Measurements from ENCODE around the gene THY1. TPM values are rescaled to one million over a fixed set of nuclear protein-coding genes. Genes with fewer than 3 reads are reported as not detected.

Gene THY1
- polyA plus RNA-seq, 1 experiment, result 1,905 TPM

DNA sequence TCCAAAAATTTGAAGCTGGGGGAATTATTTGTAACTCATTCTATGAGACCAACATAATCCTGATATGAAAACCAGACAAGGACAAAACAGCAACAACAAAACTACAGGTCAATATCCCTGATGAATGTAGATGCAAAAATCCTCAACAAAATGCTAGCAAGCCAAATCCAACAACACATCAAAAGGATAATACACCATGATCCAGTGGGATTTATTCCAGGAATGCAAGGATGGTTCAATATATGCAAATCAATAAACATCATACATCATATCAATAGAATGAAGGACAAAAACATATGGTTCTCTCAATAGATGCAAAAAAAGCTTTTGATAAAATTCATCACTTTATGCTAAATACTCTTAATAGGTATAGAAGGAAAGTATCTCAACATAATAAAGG, 22.1 kb downstream of the THY1 start:
- TF ChIP-seq, protein P1, sequence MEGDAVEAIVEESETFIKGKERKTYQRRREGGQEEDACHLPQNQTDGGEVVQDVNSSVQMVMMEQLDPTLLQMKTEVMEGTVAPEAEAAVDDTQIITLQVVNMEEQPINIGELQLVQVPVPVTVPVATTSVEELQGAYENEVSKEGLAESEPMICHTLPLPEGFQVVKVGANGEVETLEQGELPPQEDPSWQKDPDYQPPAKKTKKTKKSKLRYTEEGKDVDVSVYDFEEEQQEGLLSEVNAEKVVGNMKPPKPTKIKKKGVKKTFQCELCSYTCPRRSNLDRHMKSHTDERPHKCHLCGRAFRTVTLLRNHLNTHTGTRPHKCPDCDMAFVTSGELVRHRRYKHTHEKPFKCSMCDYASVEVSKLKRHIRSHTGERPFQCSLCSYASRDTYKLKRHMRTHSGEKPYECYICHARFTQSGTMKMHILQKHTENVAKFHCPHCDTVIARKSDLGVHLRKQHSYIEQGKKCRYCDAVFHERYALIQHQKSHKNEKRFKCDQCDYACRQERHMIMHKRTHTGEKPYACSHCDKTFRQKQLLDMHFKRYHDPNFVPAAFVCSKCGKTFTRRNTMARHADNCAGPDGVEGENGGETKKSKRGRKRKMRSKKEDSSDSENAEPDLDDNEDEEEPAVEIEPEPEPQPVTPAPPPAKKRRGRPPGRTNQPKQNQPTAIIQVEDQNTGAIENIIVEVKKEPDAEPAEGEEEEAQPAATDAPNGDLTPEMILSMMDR (IDR thresholded peaks at IDR 0.05; ENCODE audit: insufficient read depth, low read depth, low read length), result no peak
- H3K36me3 ChIP-seq (ENCODE audit: control insufficient read depth, insufficient read depth, low read length), result no peaks in the 10 kb centered on the region
- DNase-seq (ENCODE audit: low read depth), result no peak
- POLR2A ChIA-PET, result no interaction called here
- no peaks in the 10 kb centered on the region for H3K27me3 ChIP-seq (ENCODE audit: control insufficient read depth, insufficient read depth, low read length)
- CTCF ChIA-PET, result interaction anchor here (1.0 to 1.7 kb wide), 4 partner anchors 11 to 74 kb away, joined by 3 to 4 read pairs (median 3); no protein-coding TSS in a partner anchor
- no peak overlapping the region for H3K4me3 ChIP-seq (ENCODE audit: low read depth, low read length)

DNA sequence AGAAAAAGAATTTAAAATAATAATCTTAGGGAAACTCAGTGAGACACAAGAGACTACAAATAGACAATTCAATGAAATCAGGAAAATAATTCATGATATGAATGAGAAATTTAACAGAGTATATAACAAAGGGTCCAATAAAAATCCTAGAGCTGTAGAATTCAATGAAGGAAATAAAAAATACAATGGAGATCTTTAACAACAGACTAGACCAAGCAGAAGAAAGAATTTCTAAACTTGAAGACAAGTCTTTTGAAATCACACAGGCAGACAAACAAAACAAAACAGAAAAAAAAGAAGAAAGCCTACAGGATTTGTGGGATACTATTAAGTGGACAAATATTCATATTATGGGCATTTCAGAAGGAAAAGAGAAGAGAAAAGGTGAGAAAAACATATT, 25.2 kb downstream of the THY1 start:
- H3K36me3 ChIP-seq (ENCODE audit: control insufficient read depth, insufficient read depth, low read length), result no peaks in the 10 kb centered on the region
- peaks cover 2% of the 10 kb centered on the region; the same call in 1 of the 2 replicates for H3K27me3 ChIP-seq (ENCODE audit: control insufficient read depth, insufficient read depth, low read length)
- no peak overlapping the region for H3K4me3 ChIP-seq (ENCODE audit: low read depth, low read length)
- TF ChIP-seq, protein P1 (IDR thresholded peaks at IDR 0.05; ENCODE audit: insufficient read depth, low read depth, low read length), result no peak
- CTCF ChIA-PET, result interaction anchor here (0.8 to 2.8 kb wide), 4 partner anchors 17 to 77 kb away, joined by 3 to 9 read pairs (median 4); no protein-coding TSS in a partner anchor
- no peak for DNase-seq (ENCODE audit: low read depth)
- POLR2A ChIA-PET, result no interaction called here

DNA sequence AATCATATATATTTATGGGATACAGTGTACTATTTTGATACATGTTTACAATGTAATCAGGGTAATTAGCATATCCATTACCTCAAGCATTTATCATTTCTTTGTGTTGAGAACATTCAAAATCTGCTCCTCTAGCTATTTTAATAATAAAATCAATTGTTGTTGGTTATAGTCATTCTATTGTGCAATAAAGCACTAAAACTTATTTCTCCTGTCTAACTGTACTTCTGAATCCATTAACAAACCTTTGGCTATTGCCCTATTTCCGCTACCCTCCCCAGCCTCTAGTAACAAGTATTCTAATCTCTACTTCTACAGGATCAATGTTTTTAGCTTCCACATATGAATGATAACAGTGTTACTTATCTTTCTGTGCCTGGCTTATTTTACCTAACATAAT, 26.1 kb downstream of the THY1 start:
- Histone ChIP-seq H3K4me3 (ENCODE audit: low read depth, low read length) (no peak overlapping the region), H3K27me3 (ENCODE audit: control insufficient read depth, insufficient read depth, low read length) (peaks cover 2% of the 10 kb centered on the region; the same call in 1 of the 2 replicates), H3K36me3 (ENCODE audit: control insufficient read depth, insufficient read depth, low read length) (no peaks in the 10 kb centered on the region)
- CTCF ChIA-PET, result interaction anchor here (0.8 to 2.8 kb wide), 2 partner anchors 26 to 78 kb away, joined by 3 to 9 read pairs; no protein-coding TSS in a partner anchor
- TF ChIP-seq, protein P1 (IDR thresholded peaks at IDR 0.05; ENCODE audit: insufficient read depth, low read depth, low read length), result no peak
- POLR2A ChIA-PET, result no interaction called here
- DNase-seq (ENCODE audit: low read depth), result no peak

DNA sequence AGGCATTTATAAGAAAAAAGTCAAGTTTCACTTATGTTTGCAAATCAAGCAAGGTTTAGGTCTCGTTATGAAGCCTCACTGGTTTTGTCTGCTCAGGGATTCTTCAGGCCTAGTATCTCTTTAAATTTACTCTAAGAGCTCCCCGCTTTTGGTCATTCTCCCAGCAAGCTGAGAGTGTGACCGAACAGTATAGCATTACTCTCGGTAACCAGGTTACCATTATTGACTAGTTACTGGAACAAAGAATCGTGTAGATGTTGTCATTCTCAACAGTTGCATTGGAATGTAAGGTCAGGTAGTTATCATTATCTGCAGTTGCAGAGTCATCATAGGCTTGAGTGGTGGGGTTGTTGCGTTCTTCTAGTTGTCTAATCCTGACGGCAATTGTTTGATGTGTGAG, 31.7 kb downstream of the THY1 start:
- no peak for DNase-seq (ENCODE audit: low read depth)
- Histone ChIP-seq H3K27me3 (ENCODE audit: control insufficient read depth, insufficient read depth, low read length) (peaks cover 5% of the 10 kb centered on the region; the same call in 1 of the 2 replicates), H3K36me3 (ENCODE audit: control insufficient read depth, insufficient read depth, low read length) (no peaks in the 10 kb centered on the region), H3K4me3 (ENCODE audit: low read depth, low read length) (no peak overlapping the region)
- POLR2A ChIA-PET, result no interaction called here
- CTCF ChIA-PET, result interaction anchor here (1.6 kb wide), 1 partner anchor 10 kb away, joined by 7 read pairs; the partner anchor contains the start of gene USP2
- TF ChIP-seq, protein P1 (IDR thresholded peaks at IDR 0.05; ENCODE audit: insufficient read depth, low read depth, low read length), result no peak

DNA sequence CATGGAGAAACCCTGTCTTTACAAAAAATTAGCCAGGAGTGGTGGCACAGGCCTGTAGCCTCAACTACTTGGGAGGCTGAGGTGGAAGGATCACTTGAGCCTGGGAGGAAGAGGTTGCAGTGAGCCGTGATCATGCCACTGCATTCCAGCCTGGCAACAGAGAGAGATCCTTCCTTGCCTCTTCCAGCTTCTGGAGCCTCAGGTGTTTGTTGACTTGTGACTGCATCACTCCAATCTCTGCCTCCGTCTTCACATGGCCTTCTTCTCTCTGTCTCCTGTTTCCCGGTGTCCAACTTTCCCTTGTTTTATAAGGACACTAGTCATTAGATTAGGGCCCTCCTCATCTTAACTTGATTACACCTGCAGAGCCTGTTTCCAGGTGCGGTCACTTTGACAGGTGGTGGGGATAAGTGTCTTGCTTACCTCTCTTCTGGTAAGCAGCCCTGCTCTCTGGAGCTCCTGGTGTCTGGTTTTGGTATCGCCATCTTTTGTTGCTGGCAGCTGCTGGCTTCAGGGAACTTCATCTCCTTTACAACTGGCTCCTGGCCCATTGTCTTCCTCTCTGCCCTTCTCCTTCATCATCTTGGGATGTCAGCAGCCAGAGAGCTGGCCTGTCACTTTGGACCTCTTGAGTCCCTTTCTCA, 33.2 kb downstream of the THY1 start:
- Histone ChIP-seq H3K27me3 (ENCODE audit: control insufficient read depth, insufficient read depth, low read length) (peaks cover 6% of the 10 kb centered on the region), H3K4me3 (ENCODE audit: low read depth, low read length) (no peak overlapping the region), H3K36me3 (ENCODE audit: control insufficient read depth, insufficient read depth, low read length) (no peaks in the 10 kb centered on the region)
- TF ChIP-seq, protein P1 (IDR thresholded peaks at IDR 0.05; ENCODE audit: insufficient read depth, low read depth, low read length), result peak; percentile 47
- ChIA-PET CTCF (interaction anchor here (1.0 to 1.3 kb wide), 5 partner anchors 9 to 85 kb away, joined by 3 to 4 read pairs (median 4); no protein-coding TSS in a partner anchor), POLR2A (interaction anchor here (0.7 kb wide), 1 partner anchor 43 kb away, joined by 17 read pairs; no protein-coding TSS in a partner anchor)
- DNase-seq (ENCODE audit: low read depth), result no peak

Data from BJ (cell line).